K562 (cell line): Measurements from ENCODE around the gene LRRC19. TPM values are rescaled to one million over a fixed set of nuclear protein-coding genes. Genes with fewer than 3 reads are reported as not detected.

ENCODE experiments used
- CHD7 ChIP-seq: fragments of 200-600 bp; sonication (generic); IDR thresholded peaks from one replicate; pipeline ENCODE4 v1.6.1; 2012; ENCODE audit warnings: mild to moderate bottlenecking, low read depth, low read length, inconsistent platforms
- HNRNPLL ChIP-seq: fragments of 200-400 bp; formaldehyde crosslinking; IDR thresholded peaks from 2 replicates; pipeline ENCODE4 v1.6.1; 2017; ENCODE audit warnings: low read length, low read depth, mild to moderate bottlenecking; ENCODE audit not compliant: poor library complexity, severe bottlenecking
- RB1 ChIP-seq: fragments of 450-650 bp; IDR thresholded peaks from 2 replicates; pipeline ENCODE4 v1.6.1; 2017; ENCODE audit warnings: low read depth, mild to moderate bottlenecking
- SETDB1 ChIP-seq: IDR thresholded peaks from one replicate; pipeline ENCODE4 v1.6.1; 2012; ENCODE audit warnings: low read length, control low read depth, inconsistent platforms
- ZNF511 ChIP-seq: sonication (generic); formaldehyde crosslinking; IDR thresholded peaks from 2 replicates; pipeline ENCODE4 v1.8.0; 2022; ENCODE audit warnings: mild to moderate bottlenecking, missing genetic modification reagents
- ZNF592 ChIP-seq: fragments of 450-650 bp; IDR thresholded peaks from 2 replicates; pipeline ENCODE4 v1.6.1; 2017; ENCODE audit warnings: antibody characterized with exemption, mild to moderate bottlenecking
- ZNF655 ChIP-seq: fragments of 250-450 bp; sonication (Bioruptor Pico); IDR thresholded peaks from 2 replicates; pipeline ENCODE4 v1.5.0; 2021
- ZZZ3 ChIP-seq: fragments of 450-650 bp; IDR thresholded peaks from 2 replicates; pipeline ENCODE4 v1.6.1; 2016; ENCODE audit warnings: antibody characterized with exemption, mild to moderate bottlenecking, moderate library complexity
- polyA plus RNA-seq, 8 experiments: library from polyadenylated mRNA; depleted of rRNA in 4 of 8; stranded (reverse) in 5 of 8; unstranded in 3 of 8; fragments of >200 nt; fragmentation: Nextera tagmentation in 2 of 8; fragmentation: Illumina TruSeq in 1 of 8; extraction: Ambion mirVana in 2 of 8; extraction: Trizol in 1 of 8; gene quantifications; 2 replicates each; pipeline versions ENCODE4 v1.2.1 to v1.2.3, GENCODE V29; 2011 to 2014; ENCODE audit warnings: inconsistent platforms in 1 of 8, missing spikeins in 1 of 8
- total RNA-seq, 7 experiments: library from RNA; depleted of rRNA in 6 of 7; stranded (reverse); fragments of >200 nt in 6 of 7; fragmentation: Illumina TruSeq in 2 of 7; extraction: Trizol in 2 of 7; gene quantifications; 2 replicates each; pipeline versions ENCODE4 v1.2.1 to v1.2.3, GENCODE V29; 2011 to 2021; ENCODE audit warnings: low replicate concordance in 1 of 7

The LRRC19 gene
- total and polyA plus RNA-seq, 9 of the 15 experiments (the other 6 are each of a cell fraction or from before 2014, with no cell fraction given) = not detected

- no peak for TF ChIP-seq CHD7
- no peak for TF ChIP-seq HNRNPLL
- TF ChIP-seq RB1 = no peak
- no peak for TF ChIP-seq SETDB1
- TF ChIP-seq ZZZ3 = no peak
- TF ChIP-seq ZNF511 = no peak
- no peak for TF ChIP-seq ZNF592
- no peak for TF ChIP-seq ZNF655 (CRISPR knock-in tag)
Measured at GRCh38 chr9:26946753-26947727, 58.4 kb downstream of the LRRC19 start, which contains the start of gene PLAA (continued).
